Fibroblast of villous mesenchyme (primary cell): ENCODE measurements around the gene ANKRD13B. TPM values are rescaled to one million over a fixed set of nuclear protein-coding genes. Genes with fewer than 3 reads are reported as not detected.
A peak's percentile ranks its signal among the peaks of the same experiment; 100 is the strongest.

Experiments
- DNase-seq: peaks from one replicate; pipeline ENCODE4 v3.0.0-alpha.2; 2010; ENCODE audit warnings: low read depth
- H3K4me3 ChIP-seq: 2 replicates; pipeline ENCODE4 v1.5.1; 2011; ENCODE audit warnings: low read depth, mild to moderate bottlenecking, low read length
- CTCF ChIP-seq: IDR thresholded peaks from 2 replicates; pipeline ENCODE4 v1.5.1; 2012; ENCODE audit warnings: low read depth, mild to moderate bottlenecking, low read length; ENCODE audit not compliant: insufficient read depth
- total RNA-seq: library from RNA; depleted of rRNA; stranded (reverse); fragments of >200 nt; gene quantifications from 2 replicates; pipeline ENCODE4 v1.2.3, GENCODE V29; 2012

The ANKRD13B gene
- 3.5 and 8.6 TPM in 2 replicates for total RNA-seq

- H3K4me3 ChIP-seq, result peak within 1 kb of the TSS; percentile 62
- TF ChIP-seq CTCF, result no peak
- DNase-seq, result no peak
Measured at GRCh38 chr17:29592850-29593551, at the start of gene ANKRD13B. ANKRD13B (plus strand) TSS chr17:29593132; CDS start chr17:29593622, 490 bp downstream.

- no peak for TF ChIP-seq CTCF
- H3K4me3 ChIP-seq, result no peak overlapping the region
- DNase-seq, result no peak
Measured at GRCh38 chr17:29544066-29544465, 48.9 kb upstream of the ANKRD13B start.

GRCh38 chr17:29546085-29546484 lies 46.8 kb upstream of the ANKRD13B start:
- no peak overlapping the region for H3K4me3 ChIP-seq
- TF ChIP-seq CTCF, result no peak
- DNase-seq, result peak; percentile 34

GRCh38 chr17:29546830-29547229 lies 46.1 kb upstream of the ANKRD13B start:
- no peak overlapping the region for H3K4me3 ChIP-seq
- DNase-seq, result peak; percentile 39
- TF ChIP-seq CTCF, result no peak

GRCh38 chr17:29549177-29549923 lies 43.6 kb upstream of the ANKRD13B start:
- DNase-seq, result peak; percentile 19
- no peak for TF ChIP-seq CTCF
- H3K4me3 ChIP-seq, result no peak overlapping the region

- DNase-seq, result no peak
- TF ChIP-seq CTCF, result no peak
- no peak overlapping the region for H3K4me3 ChIP-seq
Measured at GRCh38 chr17:29555840-29556239, 37.1 kb upstream of the ANKRD13B start.
